Gastrocnemius medialis (tissue), 4 donors: ENCODE measurements around the gene SLC1A5.

Source experiments
- CTCF ChIP-seq, 5 experiments: fragments of 450-650 bp in 3 of 5; fragments of 200-600 bp in 2 of 5; sonication (generic) in 2 of 5; IDR thresholded peaks in 4 of 5; conservative IDR thresholded peaks in 1 of 5; 1 replicate in 4 of 5; 2 replicates in 1 of 5; pipeline ENCODE4 v1.5.1; 2016 to 2019; ENCODE audit warnings: antibody characterized with exemption in 5 of 5, mild to moderate bottlenecking in 3 of 5, moderate library complexity in 3 of 5
- POLR2A ChIP-seq, 2 donors: fragments of 450-650 bp; IDR thresholded peaks; one replicate each; pipeline ENCODE4 v1.6.1; 2017; ENCODE audit warnings: antibody characterized with exemption in 2 of 2, mild to moderate bottlenecking in 2 of 2, moderate library complexity in 2 of 2

DNA sequence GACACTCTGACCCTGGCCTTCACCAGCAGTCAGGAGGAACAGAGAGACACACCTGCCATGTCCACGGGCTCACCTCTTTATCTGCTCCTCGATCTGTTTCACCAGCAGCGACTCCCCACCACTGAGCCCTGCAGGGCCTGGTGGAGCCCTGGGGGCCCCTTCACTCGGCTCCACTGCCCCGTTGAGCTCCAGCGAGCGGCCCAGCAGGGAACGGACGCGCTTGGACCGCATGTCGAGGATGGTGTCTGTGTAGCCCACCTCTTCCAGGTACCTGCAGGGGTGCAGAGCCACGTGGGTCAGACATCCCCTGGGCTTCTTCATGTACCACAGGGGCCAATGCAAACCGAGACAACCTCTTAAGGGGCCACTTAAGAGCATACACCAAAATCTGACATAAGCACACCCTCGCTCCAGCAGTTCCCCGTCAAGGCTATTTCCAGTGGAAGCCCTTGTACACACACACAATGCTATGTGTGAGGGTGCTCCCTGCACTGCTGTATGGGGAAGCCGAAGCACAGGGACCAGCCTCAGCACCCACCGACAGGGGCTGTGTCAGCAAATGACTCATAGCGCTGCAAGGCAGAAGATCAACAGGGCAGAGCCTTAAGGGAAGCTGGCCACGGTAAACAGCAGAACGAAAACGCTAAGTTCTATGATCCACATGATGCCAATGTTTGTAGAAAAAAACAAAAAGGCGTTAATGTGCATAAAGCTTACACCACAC is 55.3 kb downstream of the SLC1A5 start:
- TF ChIP-seq CTCF (IDR thresholded peaks at IDR 0.05 in 4 of 5, conservative IDR thresholded peaks at IDR 0.05 in 1 of 5) (no peak), POLR2A (IDR thresholded peaks at IDR 0.05) (no peak)
